GM21447 (cell line): ENCODE data around the gene IGF2R.
"Not testable (repeated sequence)": the region's sequence is repeated elsewhere in the genome, so short reads cannot be mapped to it uniquely, and the experiment has no call there.

Experiments used
- ATAC-seq: cut with Tn5 transposase; IDR thresholded peaks from one replicate; pipeline ENCODE4 v1.9.1; 2021; ENCODE audit not compliant: unreplicated experiment

IGF2R gene

GRCh38 chr6:159996626-159997497, 28.0 kb downstream of the IGF2R start:
- no peak for ATAC-seq

- ATAC-seq, result no peak
Measured at GRCh38 chr6:159997498-159998101, 28.7 kb downstream of the IGF2R start.

GRCh38 chr6:159998538-159998937, 29.7 kb downstream of the IGF2R start:
- no peak for ATAC-seq

- no peak for ATAC-seq
Measured at GRCh38 chr6:159999240-159999671, 30.4 kb downstream of the IGF2R start.

GRCh38 chr6:160000280-160000704, 31.4 kb downstream of the IGF2R start:
- ATAC-seq, result no peak

GRCh38 chr6:160000893-160001427, 32.1 kb downstream of the IGF2R start:
- ATAC-seq, result not testable (repeated sequence)

GRCh38 chr6:160002882-160003281, 34.0 kb downstream of the IGF2R start:
- no peak for ATAC-seq

GRCh38 chr6:160004018-160004417, 35.1 kb downstream of the IGF2R start:
- ATAC-seq, result no peak

- no peak for ATAC-seq
Measured at GRCh38 chr6:160004419-160005175, 35.7 kb downstream of the IGF2R start.

GRCh38 chr6:160005211-160005610, 36.3 kb downstream of the IGF2R start:
- ATAC-seq, result no peak

- no peak for ATAC-seq
Measured at GRCh38 chr6:160005861-160006540, 37.1 kb downstream of the IGF2R start.

GRCh38 chr6:160007145-160007544, 38.3 kb downstream of the IGF2R start:
- ATAC-seq, result no peak

- ATAC-seq, result no peak
Measured at GRCh38 chr6:160007611-160008010, 38.7 kb downstream of the IGF2R start.

GRCh38 chr6:160010067-160010466, 41.2 kb downstream of the IGF2R start:
- ATAC-seq, result no peak

- ATAC-seq, result no peak
Measured at GRCh38 chr6:160013987-160014868, 45.3 kb downstream of the IGF2R start.

- no peak for ATAC-seq
Measured at GRCh38 chr6:160014869-160015182, 45.9 kb downstream of the IGF2R start.

GRCh38 chr6:160015778-160016684, 47.1 kb downstream of the IGF2R start:
- ATAC-seq, result no peak

GRCh38 chr6:160022101-160022500, 53.2 kb downstream of the IGF2R start:
- ATAC-seq, result no peak

GRCh38 chr6:160022793-160023192, 53.9 kb downstream of the IGF2R start:
- ATAC-seq, result no peak
